C4-2B (cell line): Measurements from ENCODE around the gene CNOT10.

Experiments
- H3K27ac ChIP-seq: fragments of 450-650 bp; 2 replicates; pipeline ENCODE4 v1.5.1; 2017
- ZFX ChIP-seq: fragments of 450-650 bp; IDR thresholded peaks from 2 replicates; pipeline ENCODE4 v1.6.1; 2017
- TF ChIP-seq, protein P1 (sequence below): fragments of 450-650 bp; conservative IDR thresholded peaks from 2 replicates; pipeline ENCODE4 v1.5.1; 2017; ENCODE audit warnings: mild to moderate bottlenecking

Gene CNOT10

DNA sequence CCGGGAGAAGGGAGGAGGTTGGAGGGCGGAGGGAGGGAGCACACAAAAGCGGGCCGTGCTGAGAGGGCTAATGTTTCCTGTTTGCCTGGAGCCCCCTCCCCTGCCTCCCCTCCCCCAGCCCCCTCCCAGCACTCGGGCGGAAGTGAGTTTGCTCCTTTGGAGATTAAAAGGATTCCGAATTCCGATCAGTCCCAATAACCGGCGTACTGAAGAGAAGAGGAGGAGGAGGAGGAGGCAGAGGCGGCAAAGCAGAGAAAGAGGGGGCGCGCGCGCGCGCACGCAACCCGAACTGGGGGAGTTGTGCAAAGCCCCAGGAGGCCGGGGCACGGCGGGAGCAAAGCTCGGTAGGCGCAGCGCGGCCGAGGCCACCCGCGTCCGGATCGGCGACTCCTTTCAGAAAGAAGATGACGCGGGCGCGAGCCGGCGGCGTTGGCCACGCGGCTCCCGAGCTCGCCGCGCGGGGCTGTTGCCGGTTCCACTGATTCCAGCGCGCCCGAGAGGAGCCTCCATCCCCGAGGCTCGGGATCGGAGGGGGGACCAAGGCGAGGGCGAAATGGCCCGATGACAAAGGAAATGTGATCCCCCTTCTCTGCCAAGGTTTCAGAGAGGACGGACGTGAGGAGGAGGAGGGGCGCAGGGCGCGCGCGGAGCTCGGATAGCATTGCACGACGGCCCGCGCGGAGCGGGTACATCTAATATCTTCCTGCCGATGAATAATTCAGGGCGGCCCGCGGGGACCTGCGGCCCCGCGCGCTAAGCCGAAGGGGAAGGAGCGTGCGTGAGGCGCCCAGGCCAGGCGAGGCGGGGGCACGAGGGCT lies 131.7 kb downstream of the CNOT10 start:
- TF ChIP-seq, protein P1, sequence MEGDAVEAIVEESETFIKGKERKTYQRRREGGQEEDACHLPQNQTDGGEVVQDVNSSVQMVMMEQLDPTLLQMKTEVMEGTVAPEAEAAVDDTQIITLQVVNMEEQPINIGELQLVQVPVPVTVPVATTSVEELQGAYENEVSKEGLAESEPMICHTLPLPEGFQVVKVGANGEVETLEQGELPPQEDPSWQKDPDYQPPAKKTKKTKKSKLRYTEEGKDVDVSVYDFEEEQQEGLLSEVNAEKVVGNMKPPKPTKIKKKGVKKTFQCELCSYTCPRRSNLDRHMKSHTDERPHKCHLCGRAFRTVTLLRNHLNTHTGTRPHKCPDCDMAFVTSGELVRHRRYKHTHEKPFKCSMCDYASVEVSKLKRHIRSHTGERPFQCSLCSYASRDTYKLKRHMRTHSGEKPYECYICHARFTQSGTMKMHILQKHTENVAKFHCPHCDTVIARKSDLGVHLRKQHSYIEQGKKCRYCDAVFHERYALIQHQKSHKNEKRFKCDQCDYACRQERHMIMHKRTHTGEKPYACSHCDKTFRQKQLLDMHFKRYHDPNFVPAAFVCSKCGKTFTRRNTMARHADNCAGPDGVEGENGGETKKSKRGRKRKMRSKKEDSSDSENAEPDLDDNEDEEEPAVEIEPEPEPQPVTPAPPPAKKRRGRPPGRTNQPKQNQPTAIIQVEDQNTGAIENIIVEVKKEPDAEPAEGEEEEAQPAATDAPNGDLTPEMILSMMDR = no peak
- no peak for TF ChIP-seq ZFX
- H3K27ac ChIP-seq = no peak overlapping the region

DNA sequence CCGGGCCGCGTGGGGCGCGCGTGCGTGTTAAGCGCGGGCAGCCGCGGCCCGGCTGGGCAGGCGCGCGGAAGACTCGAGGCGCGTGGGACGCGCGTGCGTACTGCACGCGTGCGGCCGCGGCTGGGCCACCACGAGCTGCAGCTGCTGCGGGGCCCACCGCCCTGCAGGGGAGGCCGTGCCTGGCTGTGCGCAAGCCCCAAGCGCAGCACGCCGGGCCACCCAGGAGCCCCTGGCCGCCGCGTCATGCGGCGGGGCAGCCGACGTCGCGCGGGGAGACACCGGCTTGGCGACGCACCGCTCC lies 132.2 kb downstream of the CNOT10 start:
- no peak overlapping the region for H3K27ac ChIP-seq
- TF ChIP-seq, protein P1 = no peak
- TF ChIP-seq ZFX = no peak

DNA sequence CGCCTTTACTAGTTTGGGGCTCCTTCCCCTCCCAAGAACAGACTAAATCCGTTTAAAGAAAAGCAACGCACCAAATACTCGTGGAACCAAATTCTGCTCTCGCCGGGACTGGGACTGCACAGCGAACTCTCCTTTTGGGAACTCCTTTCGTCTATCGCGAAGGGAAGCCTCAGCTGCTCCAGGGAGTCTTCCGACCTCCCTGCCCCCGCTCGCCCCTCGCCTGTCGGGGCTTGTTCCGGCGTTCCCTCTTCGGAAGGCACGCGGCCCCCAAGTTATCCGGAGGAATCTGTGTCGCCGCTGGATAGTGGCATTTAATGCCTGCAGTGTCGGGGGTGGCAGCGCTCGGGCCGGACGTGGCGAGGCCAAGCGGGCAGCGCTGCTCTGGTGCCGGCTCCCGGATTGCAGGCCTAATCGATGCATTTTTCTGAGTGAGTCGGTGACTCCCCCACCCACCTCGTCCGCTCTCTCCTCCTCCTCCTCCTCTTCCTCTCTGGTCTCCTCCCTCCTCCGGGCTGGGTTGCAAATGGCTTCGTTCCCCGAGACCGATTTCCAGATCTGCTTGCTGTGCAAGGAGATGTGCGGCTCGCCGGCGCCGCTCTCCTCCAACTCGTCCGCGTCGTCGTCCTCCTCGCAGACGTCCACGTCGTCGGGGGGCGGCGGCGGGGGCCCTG lies 132.7 kb downstream of the CNOT10 start, which contains the start of gene TRIM71:
Gene TRIM71 (plus strand): TSS at position 440 of the 671 bp plus-strand sequence. CDS start 84 bp downstream, at position 524.
- TF ChIP-seq ZFX = no peak
- TF ChIP-seq, protein P1 = no peak
- no peak within 1 kb of the TSS for H3K27ac ChIP-seq

DNA sequence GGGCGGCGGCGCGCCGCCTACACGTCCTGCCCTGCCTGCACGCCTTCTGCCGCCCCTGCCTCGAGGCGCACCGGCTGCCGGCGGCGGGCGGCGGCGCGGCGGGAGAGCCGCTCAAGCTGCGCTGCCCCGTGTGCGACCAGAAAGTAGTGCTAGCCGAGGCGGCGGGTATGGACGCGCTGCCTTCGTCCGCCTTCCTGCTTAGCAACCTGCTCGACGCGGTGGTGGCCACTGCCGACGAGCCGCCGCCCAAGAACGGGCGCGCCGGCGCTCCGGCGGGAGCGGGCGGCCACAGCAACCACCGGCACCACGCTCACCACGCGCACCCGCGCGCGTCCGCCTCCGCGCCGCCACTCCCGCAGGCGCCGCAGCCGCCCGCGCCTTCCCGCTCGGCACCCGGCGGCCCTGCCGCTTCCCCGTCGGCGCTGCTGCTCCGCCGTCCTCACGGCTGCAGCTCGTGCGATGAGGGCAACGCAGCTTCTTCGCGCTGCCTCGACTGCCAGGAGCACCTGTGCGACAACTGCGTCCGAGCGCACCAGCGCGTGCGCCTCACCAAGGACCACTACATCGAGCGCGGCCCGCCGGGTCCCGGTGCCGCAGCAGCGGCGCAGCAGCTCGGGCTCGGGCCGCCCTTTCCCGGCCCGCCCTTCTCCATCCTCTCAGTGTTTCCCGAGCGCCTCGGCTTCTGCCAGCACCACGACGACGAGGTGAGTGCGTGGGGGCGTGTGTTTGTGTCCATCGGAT lies 133.4 kb downstream of the CNOT10 start:
- no peak for TF ChIP-seq ZFX
- TF ChIP-seq, protein P1 = no peak
- no peak overlapping the region for H3K27ac ChIP-seq

DNA sequence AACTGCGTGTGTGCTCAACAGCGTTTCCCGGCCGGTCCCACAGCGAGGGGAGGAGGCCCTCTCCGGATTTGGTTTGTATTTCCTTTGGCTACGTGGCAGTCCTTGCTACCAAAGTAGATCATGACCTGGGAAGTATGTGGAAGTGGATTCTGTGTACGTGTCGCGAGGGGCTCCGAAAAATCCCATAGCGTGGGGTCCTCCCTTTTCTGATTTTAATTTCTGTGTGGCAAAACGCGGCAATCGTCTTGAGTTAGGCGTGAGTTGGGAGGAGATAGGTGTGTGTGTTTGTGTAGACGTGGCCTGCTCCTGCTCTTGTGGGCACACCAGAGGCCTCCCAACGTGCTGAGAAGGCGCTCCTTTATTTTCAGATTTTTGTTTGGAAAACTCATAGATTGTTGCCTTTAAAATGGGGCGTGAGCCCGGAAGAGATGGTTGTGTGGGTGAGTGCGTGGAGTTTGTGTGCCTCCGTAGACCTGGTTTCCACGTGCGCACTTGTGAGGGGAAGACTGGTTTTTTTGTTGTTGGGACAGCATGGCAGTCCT lies 134.1 kb downstream of the CNOT10 start:
- no peak overlapping the region for H3K27ac ChIP-seq
- TF ChIP-seq, protein P1 = no peak
- no peak for TF ChIP-seq ZFX

DNA sequence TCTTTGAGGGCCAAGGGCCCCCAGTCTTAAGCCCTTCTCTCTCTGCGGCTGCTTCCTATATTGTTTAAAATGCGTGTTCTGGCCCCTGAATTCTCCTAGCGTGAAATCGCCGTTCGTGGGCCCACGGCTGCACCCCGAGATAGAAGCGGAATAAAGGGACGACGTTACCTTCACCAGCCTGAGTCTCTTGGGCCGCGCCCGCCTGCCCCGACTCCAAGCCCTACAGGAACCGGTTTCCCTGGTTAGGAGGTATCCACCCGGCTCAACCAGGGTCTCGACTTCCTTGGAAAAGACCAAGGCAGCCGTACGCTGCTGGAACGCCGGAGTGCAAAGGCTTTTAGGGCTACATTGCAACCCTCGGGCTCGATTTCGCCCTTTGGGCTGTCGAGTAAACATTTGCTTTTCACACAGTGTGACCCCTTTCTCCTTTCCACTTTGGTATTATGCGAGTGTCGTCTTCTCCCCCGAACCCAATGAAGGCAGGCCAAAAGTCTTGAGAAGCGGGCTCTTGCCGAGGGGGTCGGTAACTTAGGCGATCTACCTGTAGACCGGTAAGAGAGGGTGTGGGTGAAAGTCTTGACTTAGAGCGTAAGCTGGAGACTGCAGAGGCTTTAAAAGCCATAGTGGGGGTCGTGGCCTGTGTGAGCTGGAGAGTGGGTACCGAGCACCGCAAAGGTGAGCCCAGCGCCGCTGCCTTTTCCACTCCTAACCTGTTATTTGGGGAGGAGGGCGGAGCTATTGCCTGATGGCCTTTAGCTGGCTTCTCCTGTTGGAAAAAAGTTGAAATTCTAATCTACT lies 134.8 kb downstream of the CNOT10 start:
- no peak overlapping the region for H3K27ac ChIP-seq
- no peak for TF ChIP-seq ZFX
- TF ChIP-seq, protein P1 = no peak
